ENCODE measurements around the gene ROPN1L.
"Not testable (repeated sequence)": the region's sequence is repeated elsewhere in the genome, so short reads cannot be mapped to it uniquely, and the experiment has no call there.

ROPN1L gene

GRCh38 chr5:10489810-10490426, 48.2 kb downstream of the ROPN1L start:
- in situ Hi-C loops (cut with MboI; ENCODE audit: low pct_unique_long_range_greater_than_20kb, low sequenced_read_pairs): no loop called here
- peak; percentile 69 for DNase-seq

GRCh38 chr5:10490927-10491672, 49.4 kb downstream of the ROPN1L start:
- in situ Hi-C loops (cut with MboI; ENCODE audit: low pct_unique_long_range_greater_than_20kb, low sequenced_read_pairs): no loop called here
- no peak for DNase-seq

- in situ Hi-C loops (cut with MboI; ENCODE audit: low pct_unique_long_range_greater_than_20kb, low sequenced_read_pairs): no loop called here
- no peak for DNase-seq
Observed at GRCh38 chr5:10491673-10492026, 50.0 kb downstream of the ROPN1L start.

GRCh38 chr5:10493884-10494283, 52.2 kb downstream of the ROPN1L start:
- in situ Hi-C loops (cut with MboI; ENCODE audit: low pct_unique_long_range_greater_than_20kb, low sequenced_read_pairs): no loop called here
- DNase-seq: peak; percentile 66

- DNase-seq; in situ Hi-C loops (cut with MboI; ENCODE audit: low pct_unique_long_range_greater_than_20kb, low sequenced_read_pairs): not testable (repeated sequence)
Observed at GRCh38 chr5:10494497-10494896, 52.8 kb downstream of the ROPN1L start.

GRCh38 chr5:10497554-10497953, 55.9 kb downstream of the ROPN1L start:
- in situ Hi-C loops (cut with MboI; ENCODE audit: low pct_unique_long_range_greater_than_20kb, low sequenced_read_pairs): no loop called here

GRCh38 chr5:10498350-10498749, 56.7 kb downstream of the ROPN1L start:
- in situ Hi-C loops (cut with MboI; ENCODE audit: low pct_unique_long_range_greater_than_20kb, low sequenced_read_pairs): no loop called here
- DNase-seq: no peak

More at GRCh38 chr5:10497554-10497953, 55.9 kb downstream of the ROPN1L start:
- no peak for DNase-seq

- in situ Hi-C loops (cut with MboI; ENCODE audit: low pct_unique_long_range_greater_than_20kb, low sequenced_read_pairs): no loop called here
- DNase-seq: no peak
Observed at GRCh38 chr5:10499066-10499465, 57.4 kb downstream of the ROPN1L start.

- in situ Hi-C loops (cut with MboI; ENCODE audit: low pct_unique_long_range_greater_than_20kb, low sequenced_read_pairs): no loop called here
- no peak for DNase-seq
Observed at GRCh38 chr5:10499776-10500175, 58.1 kb downstream of the ROPN1L start.

GRCh38 chr5:10500669-10501068, 59.0 kb downstream of the ROPN1L start:
- no peak for DNase-seq
- in situ Hi-C loops (cut with MboI; ENCODE audit: low pct_unique_long_range_greater_than_20kb, low sequenced_read_pairs): no loop called here

GRCh38 chr5:10501554-10502075, 59.9 kb downstream of the ROPN1L start:
- DNase-seq: no peak
- in situ Hi-C loops (cut with MboI; ENCODE audit: low pct_unique_long_range_greater_than_20kb, low sequenced_read_pairs): no loop called here

GRCh38 chr5:10502130-10502529, 60.5 kb downstream of the ROPN1L start:
- in situ Hi-C loops (cut with MboI; ENCODE audit: low pct_unique_long_range_greater_than_20kb, low sequenced_read_pairs): no loop called here
- no peak for DNase-seq

- in situ Hi-C loops (cut with MboI; ENCODE audit: low pct_unique_long_range_greater_than_20kb, low sequenced_read_pairs): no loop called here
- DNase-seq: no peak
Observed at GRCh38 chr5:10502578-10502977, 60.9 kb downstream of the ROPN1L start.

- no peak for DNase-seq
Observed at GRCh38 chr5:10503321-10503720, 61.6 kb downstream of the ROPN1L start.

GRCh38 chr5:10503997-10504793, 62.5 kb downstream of the ROPN1L start:
- in situ Hi-C loops (cut with MboI; ENCODE audit: low pct_unique_long_range_greater_than_20kb, low sequenced_read_pairs): no loop called here
- no peak for DNase-seq

More at GRCh38 chr5:10503321-10503720, 61.6 kb downstream of the ROPN1L start:
- in situ Hi-C loops (cut with MboI; ENCODE audit: low pct_unique_long_range_greater_than_20kb, low sequenced_read_pairs): no loop called here

GRCh38 chr5:10505517-10506095, 63.9 kb downstream of the ROPN1L start:
- in situ Hi-C loops (cut with MboI; ENCODE audit: low pct_unique_long_range_greater_than_20kb, low sequenced_read_pairs): no loop called here
- peak; percentile 94 for DNase-seq

- DNase-seq: no peak
- in situ Hi-C loops (cut with MboI; ENCODE audit: low pct_unique_long_range_greater_than_20kb, low sequenced_read_pairs): no loop called here
Observed at GRCh38 chr5:10506535-10506934, 64.9 kb downstream of the ROPN1L start.

- no peak for DNase-seq
- in situ Hi-C loops (cut with MboI; ENCODE audit: low pct_unique_long_range_greater_than_20kb, low sequenced_read_pairs): no loop called here
Observed at GRCh38 chr5:10507575-10508096, 66.0 kb downstream of the ROPN1L start.

- no peak for DNase-seq
- in situ Hi-C loops (cut with MboI; ENCODE audit: low pct_unique_long_range_greater_than_20kb, low sequenced_read_pairs): no loop called here
Observed at GRCh38 chr5:10509575-10509974, 67.9 kb downstream of the ROPN1L start.

Measured in KBM-7 (cell line).